GM12878 (cell line): ENCODE measurements around the gene MYLIP. TPM values are rescaled to one million over a fixed set of nuclear protein-coding genes. Genes with fewer than 3 reads are reported as not detected.

Experiments
- ATAC-seq: fragments of 200-7000 bp; cut with Tn5 transposase; 3 replicates; pipeline ENCODE4 v1.9.1; 2020; ENCODE audit warnings: mild to moderate bottlenecking, moderate library complexity
- BruUV-seq: library from RNA; stranded (reverse); fragments of 400-500 nt; replicated peaks from 2 replicates; lab custom pipeline; 2021; lab: Mats Ljungman, UMichigan
- CTCF ChIA-PET: fragments of 300-600 bp; sonication (Branson Sonifier 250); formaldehyde crosslinking; extraction: SDS; loops from one replicate; lab custom pipeline; 2021; ENCODE audit warnings: inconsistent platforms; lab: Yijun Ruan, JAX
- POLR2A ChIA-PET: fragments of 350-600 bp; formaldehyde crosslinking; extraction: SDS; loops from one replicate; lab custom pipeline; 2021; ENCODE audit warnings: inconsistent platforms; lab: Charles Lee
- RAD21 ChIA-PET: fragments of 300-600 bp; sonication (Branson Sonifier 250); formaldehyde crosslinking; loops from one replicate; lab custom pipeline; 2023; ENCODE audit warnings: antibody characterized with exemption; ENCODE audit not compliant: unreplicated experiment; lab: Charles Lee
- SMC1A ChIA-PET: fragments of 300-600 bp; sonication (Branson Sonifier 250); formaldehyde crosslinking; loops from one replicate; lab custom pipeline; 2023; ENCODE audit not compliant: unreplicated experiment, uncharacterized antibody; lab: Charles Lee
- DNase-seq: peaks from one replicate; pipeline ENCODE4 v3.0.0-alpha.2; 2011; ENCODE audit warnings: low read depth, low spot score
- FAIRE-seq: peaks from 3 replicates; lab custom pipeline; 2011; peaks lifted over from hg19 to GRCh38; lab: Jason Lieb, UNC
- H2AFZ ChIP-seq: 2 replicates; pipeline ENCODE4 v1.6.0; 2011; ENCODE audit warnings: low read depth, low read length, control low read depth; ENCODE audit not compliant: control insufficient read depth
- H3K27ac ChIP-seq: 2 replicates; pipeline ENCODE4 v1.5.1; 2011; ENCODE audit warnings: control low read depth; ENCODE audit not compliant: control insufficient read depth, insufficient read depth
- H3K27me3 ChIP-seq, 2 experiments: replicated peaks in 1 of 2; 2 replicates each; pipeline versions ENCODE4 v1.6.0 to v1.6.1; 2011; ENCODE audit warnings: low read length in 1 of 2; ENCODE audit not compliant: control insufficient read depth in 2 of 2, insufficient read depth in 2 of 2
- H3K36me3 ChIP-seq, 2 experiments: 2 replicates each; pipeline ENCODE4 v1.5.1; 2011; ENCODE audit warnings: low read length in 1 of 2; ENCODE audit not compliant: control insufficient read depth in 2 of 2, insufficient read depth in 2 of 2
- H3K4me1 ChIP-seq: 2 replicates; pipeline ENCODE4 v1.6.1; 2011; ENCODE audit warnings: mild to moderate bottlenecking, low read length, moderate library complexity, mixed read lengths; ENCODE audit not compliant: control insufficient read depth, insufficient read depth
- H3K4me2 ChIP-seq: 2 replicates; pipeline ENCODE4 v1.6.0; 2011; ENCODE audit warnings: control low read depth; ENCODE audit not compliant: control insufficient read depth, insufficient read depth
- H3K4me3 ChIP-seq: fragments of 200-600 bp; sonication (generic); 2 replicates; pipeline ENCODE4 v1.5.1; 2016
- H3K79me2 ChIP-seq: 2 replicates; pipeline ENCODE4 v1.6.0; 2011; ENCODE audit warnings: low read length; ENCODE audit not compliant: control insufficient read depth, insufficient read depth
- H3K9ac ChIP-seq: 2 replicates; pipeline ENCODE4 v1.8.0; 2011; ENCODE audit warnings: low read length, control low read depth, mixed read lengths; ENCODE audit not compliant: control insufficient read depth, insufficient read depth
- H3K9me3 ChIP-seq: replicated peaks from 3 replicates; pipeline ENCODE4 v1.5.1; 2011; ENCODE audit warnings: mild to moderate bottlenecking, low read length; ENCODE audit not compliant: control insufficient read depth, insufficient read depth
- H4K20me1 ChIP-seq: 2 replicates; pipeline ENCODE4 v1.6.0; 2011; ENCODE audit not compliant: control insufficient read depth, insufficient read depth
- BRCA1 ChIP-seq: IDR thresholded peaks from 2 replicates; pipeline ENCODE4 v1.6.1; 2011; ENCODE audit warnings: low read depth, low read length, improper control_type of control experiment
- SP1 ChIP-seq: IDR thresholded peaks from one replicate; pipeline ENCODE4 v1.6.1; 2011; ENCODE audit warnings: low read depth, low read length
- TAF1 ChIP-seq: IDR thresholded peaks from 2 replicates; pipeline ENCODE4 v1.6.1; 2011; ENCODE audit warnings: mild to moderate bottlenecking, low read depth, low read length, borderline replicate concordance
- YBX1 ChIP-seq: fragments of 450-650 bp; IDR thresholded peaks from 2 replicates; pipeline ENCODE4 v1.6.1; 2016; ENCODE audit warnings: antibody characterized with exemption
- WGBS: methylation state at CpG from one replicate; pipeline ENCODE4 v1.1.6; 2016; ENCODE audit warnings: low lambda C conversion rate; ENCODE audit not compliant: insufficient replicate concordance, insufficient coverage; ENCODE audit errors: missing lambda C conversion rate; 5-methylcytosine and 5-hydroxymethylcytosine counted together
- in situ Hi-C: fragments of 300-500 bp; cut with MboI; formaldehyde crosslinking; loops from 9 replicates; pipeline ENCODE4 v1.14.3; 2018; ENCODE audit warnings: mixed read lengths
- intact Hi-C: fragments of 100-400 bp; cut with micrococcal nuclease; formaldehyde crosslinking; loops from one replicate; pipeline ENCODE4 v1.14.2; 2022; ENCODE audit not compliant: unreplicated experiment
- polyA plus RNA-seq, 11 experiments: library from polyadenylated mRNA; depleted of rRNA in 4 of 11; unstranded in 6 of 11; stranded (reverse) in 5 of 11; fragments of >200 nt; fragmentation: Nextera tagmentation in 4 of 11; fragmentation: Illumina TruSeq in 1 of 11; extraction: Ambion mirVana in 4 of 11; extraction: Trizol in 1 of 11; gene quantifications; 1 replicate in 1 of 11; 2 replicates in 10 of 11; pipeline versions ENCODE4 v1.2.1 to v1.2.3, GENCODE V29; 2011 to 2016; ENCODE audit warnings: inconsistent platforms in 2 of 11, missing spikeins in 2 of 11, low read depth in 1 of 11
- total RNA-seq, 4 experiments: library from RNA; depleted of rRNA in 3 of 4; stranded (reverse); fragments of >200 nt in 3 of 4; fragmentation: Illumina TruSeq in 1 of 4; extraction: Trizol in 1 of 4; gene quantifications; 2 replicates each; pipeline versions ENCODE4 v1.2.1 to v1.2.3, GENCODE V29; 2013 to 2021
- TF ChIP-seq, protein P1 (sequence below): IDR thresholded peaks from 2 replicates; pipeline ENCODE4 v1.6.1; 2011; ENCODE audit warnings: low read depth, mild to moderate bottlenecking, low read length, moderate library complexity, borderline replicate concordance; ENCODE audit errors: extremely low read depth
- TF ChIP-seq, protein P2 (sequence below): fragments of 450-650 bp; IDR thresholded peaks from 2 replicates; pipeline ENCODE4 v1.6.1; 2017; ENCODE audit warnings: mild to moderate bottlenecking, moderate library complexity
- TF ChIP-seq, protein P3 (sequence below): fragments of 450-650 bp; IDR thresholded peaks from 2 replicates; pipeline ENCODE4 v1.6.1; 2017; ENCODE audit warnings: borderline replicate concordance
- TF ChIP-seq, protein P4 (sequence below): fragments of 450-650 bp; IDR thresholded peaks from 2 replicates; pipeline ENCODE4 v1.6.1; 2017; ENCODE audit warnings: low read depth, mild to moderate bottlenecking, moderate library complexity
- TF ChIP-seq, protein P5 (sequence below): IDR thresholded peaks from 2 replicates; pipeline ENCODE4 v1.6.1; 2012; ENCODE audit warnings: improper control_type of control experiment, low read depth, low read length; ENCODE audit not compliant: insufficient replicate concordance

The MYLIP gene
- total and polyA plus RNA-seq, 10 of the 15 experiments (the other 5 are each of a cell fraction or from before 2014, with no cell fraction given), result 5.3 to 123 (median 12.5) TPM

DNA sequence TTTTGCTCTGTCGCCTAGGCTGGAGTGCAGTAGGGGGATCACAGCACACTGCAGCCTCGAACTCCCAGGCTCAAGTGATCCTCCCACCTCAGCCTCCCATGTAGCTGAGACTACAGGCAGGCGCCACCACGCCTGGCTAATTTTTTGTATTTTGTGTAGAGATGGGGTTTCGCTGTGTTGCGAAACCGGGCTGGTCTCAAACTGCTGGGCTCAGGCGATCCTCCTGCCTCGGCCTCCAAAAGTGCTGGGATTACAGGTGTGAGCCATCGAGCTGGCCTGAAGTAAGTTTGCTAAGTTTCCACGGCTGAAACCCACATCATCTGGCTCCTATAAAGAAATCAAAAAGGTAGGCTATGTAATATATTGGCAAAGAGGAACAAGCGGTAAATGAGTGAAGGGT, 1.4 kb upstream of the MYLIP start:
- Histone ChIP-seq H3K4me3 (no peak overlapping the region), H3K36me3 (no peaks in the 10 kb centered on the region), H3K4me2 (no peak overlapping the region), H2AFZ (no peak overlapping the region), H3K4me1 (peaks cover 6% of the 10 kb centered on the region), H4K20me1 (peaks cover 5% of the 10 kb centered on the region; the same call in 1 of the 2 replicates), H3K9me3 (no peaks in the 10 kb centered on the region), H3K9ac (no peak overlapping the region), H3K27me3 (no peaks in the 10 kb centered on the region), H3K79me2 (peaks cover 35% of the 10 kb centered on the region), H3K27ac (no peak overlapping the region)
- WGBS, result 88% methylated on average over 12 of the region's 12 CpGs
- RAD21 ChIA-PET, result interaction anchor here (0.6 to 8.7 kb wide), 17 partner anchors 12 to 495 kb away, joined by 3 to 220 read pairs (median 7); no protein-coding TSS in a partner anchor
- DNase-seq (no peak), FAIRE-seq (no peak), ATAC-seq (no peak)
- in situ Hi-C loops (loop anchor here (5.0 kb wide), 1 partner anchor 435 kb away; no protein-coding TSS in a partner anchor), intact Hi-C loops (loop anchor here (5.0 kb wide), 1 partner anchor 85 kb away; no protein-coding TSS in a partner anchor)
- no TSS peak for BruUV-seq
- SMC1A ChIA-PET, result interaction anchor here (0.7 to 8.7 kb wide), 27 partner anchors 11 to 450 kb away, joined by 3 to 184 read pairs (median 3); no protein-coding TSS in a partner anchor
- POLR2A ChIA-PET, result interaction anchor here (0.7 to 5.6 kb wide), 8 partner anchors 42 to 435 kb away, joined by 3 to 53 read pairs (median 3); no protein-coding TSS in a partner anchor
- CTCF ChIA-PET, result interaction anchor here (0.7 to 11.2 kb wide), 18 partner anchors 23 to 432 kb away, joined by 3 to 131 read pairs (median 8); no protein-coding TSS in a partner anchor
- TF ChIP-seq, protein P1, sequence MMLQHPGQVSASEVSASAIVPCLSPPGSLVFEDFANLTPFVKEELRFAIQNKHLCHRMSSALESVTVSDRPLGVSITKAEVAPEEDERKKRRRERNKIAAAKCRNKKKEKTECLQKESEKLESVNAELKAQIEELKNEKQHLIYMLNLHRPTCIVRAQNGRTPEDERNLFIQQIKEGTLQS, result no peak
- TF ChIP-seq, protein P2, sequence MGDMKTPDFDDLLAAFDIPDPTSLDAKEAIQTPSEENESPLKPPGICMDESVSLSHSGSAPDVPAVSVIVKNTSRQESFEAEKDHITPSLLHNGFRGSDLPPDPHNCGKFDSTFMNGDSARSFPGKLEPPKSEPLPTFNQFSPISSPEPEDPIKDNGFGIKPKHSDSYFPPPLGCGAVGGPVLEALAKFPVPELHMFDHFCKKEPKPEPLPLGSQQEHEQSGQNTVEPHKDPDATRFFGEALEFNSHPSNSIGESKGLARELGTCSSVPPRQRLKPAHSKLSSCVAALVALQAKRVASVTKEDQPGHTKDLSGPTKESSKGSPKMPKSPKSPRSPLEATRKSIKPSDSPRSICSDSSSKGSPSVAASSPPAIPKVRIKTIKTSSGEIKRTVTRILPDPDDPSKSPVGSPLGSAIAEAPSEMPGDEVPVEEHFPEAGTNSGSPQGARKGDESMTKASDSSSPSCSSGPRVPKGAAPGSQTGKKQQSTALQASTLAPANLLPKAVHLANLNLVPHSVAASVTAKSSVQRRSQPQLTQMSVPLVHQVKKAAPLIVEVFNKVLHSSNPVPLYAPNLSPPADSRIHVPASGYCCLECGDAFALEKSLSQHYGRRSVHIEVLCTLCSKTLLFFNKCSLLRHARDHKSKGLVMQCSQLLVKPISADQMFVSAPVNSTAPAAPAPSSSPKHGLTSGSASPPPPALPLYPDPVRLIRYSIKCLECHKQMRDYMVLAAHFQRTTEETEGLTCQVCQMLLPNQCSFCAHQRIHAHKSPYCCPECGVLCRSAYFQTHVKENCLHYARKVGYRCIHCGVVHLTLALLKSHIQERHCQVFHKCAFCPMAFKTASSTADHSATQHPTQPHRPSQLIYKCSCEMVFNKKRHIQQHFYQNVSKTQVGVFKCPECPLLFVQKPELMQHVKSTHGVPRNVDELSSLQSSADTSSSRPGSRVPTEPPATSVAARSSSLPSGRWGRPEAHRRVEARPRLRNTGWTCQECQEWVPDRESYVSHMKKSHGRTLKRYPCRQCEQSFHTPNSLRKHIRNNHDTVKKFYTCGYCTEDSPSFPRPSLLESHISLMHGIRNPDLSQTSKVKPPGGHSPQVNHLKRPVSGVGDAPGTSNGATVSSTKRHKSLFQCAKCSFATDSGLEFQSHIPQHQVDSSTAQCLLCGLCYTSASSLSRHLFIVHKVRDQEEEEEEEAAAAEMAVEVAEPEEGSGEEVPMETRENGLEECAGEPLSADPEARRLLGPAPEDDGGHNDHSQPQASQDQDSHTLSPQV, result no peak
- TF ChIP-seq, protein P3, sequence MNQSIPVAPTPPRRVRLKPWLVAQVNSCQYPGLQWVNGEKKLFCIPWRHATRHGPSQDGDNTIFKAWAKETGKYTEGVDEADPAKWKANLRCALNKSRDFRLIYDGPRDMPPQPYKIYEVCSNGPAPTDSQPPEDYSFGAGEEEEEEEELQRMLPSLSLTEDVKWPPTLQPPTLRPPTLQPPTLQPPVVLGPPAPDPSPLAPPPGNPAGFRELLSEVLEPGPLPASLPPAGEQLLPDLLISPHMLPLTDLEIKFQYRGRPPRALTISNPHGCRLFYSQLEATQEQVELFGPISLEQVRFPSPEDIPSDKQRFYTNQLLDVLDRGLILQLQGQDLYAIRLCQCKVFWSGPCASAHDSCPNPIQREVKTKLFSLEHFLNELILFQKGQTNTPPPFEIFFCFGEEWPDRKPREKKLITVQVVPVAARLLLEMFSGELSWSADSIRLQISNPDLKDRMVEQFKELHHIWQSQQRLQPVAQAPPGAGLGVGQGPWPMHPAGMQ, result no peak
- TF ChIP-seq, protein P4, sequence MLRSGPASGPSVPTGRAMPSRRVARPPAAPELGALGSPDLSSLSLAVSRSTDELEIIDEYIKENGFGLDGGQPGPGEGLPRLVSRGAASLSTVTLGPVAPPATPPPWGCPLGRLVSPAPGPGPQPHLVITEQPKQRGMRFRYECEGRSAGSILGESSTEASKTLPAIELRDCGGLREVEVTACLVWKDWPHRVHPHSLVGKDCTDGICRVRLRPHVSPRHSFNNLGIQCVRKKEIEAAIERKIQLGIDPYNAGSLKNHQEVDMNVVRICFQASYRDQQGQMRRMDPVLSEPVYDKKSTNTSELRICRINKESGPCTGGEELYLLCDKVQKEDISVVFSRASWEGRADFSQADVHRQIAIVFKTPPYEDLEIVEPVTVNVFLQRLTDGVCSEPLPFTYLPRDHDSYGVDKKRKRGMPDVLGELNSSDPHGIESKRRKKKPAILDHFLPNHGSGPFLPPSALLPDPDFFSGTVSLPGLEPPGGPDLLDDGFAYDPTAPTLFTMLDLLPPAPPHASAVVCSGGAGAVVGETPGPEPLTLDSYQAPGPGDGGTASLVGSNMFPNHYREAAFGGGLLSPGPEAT, result no peak
- no peak for TF ChIP-seq BRCA1
- no peak for TF ChIP-seq SP1
- TF ChIP-seq TAF1, result no peak
- TF ChIP-seq, protein P5, sequence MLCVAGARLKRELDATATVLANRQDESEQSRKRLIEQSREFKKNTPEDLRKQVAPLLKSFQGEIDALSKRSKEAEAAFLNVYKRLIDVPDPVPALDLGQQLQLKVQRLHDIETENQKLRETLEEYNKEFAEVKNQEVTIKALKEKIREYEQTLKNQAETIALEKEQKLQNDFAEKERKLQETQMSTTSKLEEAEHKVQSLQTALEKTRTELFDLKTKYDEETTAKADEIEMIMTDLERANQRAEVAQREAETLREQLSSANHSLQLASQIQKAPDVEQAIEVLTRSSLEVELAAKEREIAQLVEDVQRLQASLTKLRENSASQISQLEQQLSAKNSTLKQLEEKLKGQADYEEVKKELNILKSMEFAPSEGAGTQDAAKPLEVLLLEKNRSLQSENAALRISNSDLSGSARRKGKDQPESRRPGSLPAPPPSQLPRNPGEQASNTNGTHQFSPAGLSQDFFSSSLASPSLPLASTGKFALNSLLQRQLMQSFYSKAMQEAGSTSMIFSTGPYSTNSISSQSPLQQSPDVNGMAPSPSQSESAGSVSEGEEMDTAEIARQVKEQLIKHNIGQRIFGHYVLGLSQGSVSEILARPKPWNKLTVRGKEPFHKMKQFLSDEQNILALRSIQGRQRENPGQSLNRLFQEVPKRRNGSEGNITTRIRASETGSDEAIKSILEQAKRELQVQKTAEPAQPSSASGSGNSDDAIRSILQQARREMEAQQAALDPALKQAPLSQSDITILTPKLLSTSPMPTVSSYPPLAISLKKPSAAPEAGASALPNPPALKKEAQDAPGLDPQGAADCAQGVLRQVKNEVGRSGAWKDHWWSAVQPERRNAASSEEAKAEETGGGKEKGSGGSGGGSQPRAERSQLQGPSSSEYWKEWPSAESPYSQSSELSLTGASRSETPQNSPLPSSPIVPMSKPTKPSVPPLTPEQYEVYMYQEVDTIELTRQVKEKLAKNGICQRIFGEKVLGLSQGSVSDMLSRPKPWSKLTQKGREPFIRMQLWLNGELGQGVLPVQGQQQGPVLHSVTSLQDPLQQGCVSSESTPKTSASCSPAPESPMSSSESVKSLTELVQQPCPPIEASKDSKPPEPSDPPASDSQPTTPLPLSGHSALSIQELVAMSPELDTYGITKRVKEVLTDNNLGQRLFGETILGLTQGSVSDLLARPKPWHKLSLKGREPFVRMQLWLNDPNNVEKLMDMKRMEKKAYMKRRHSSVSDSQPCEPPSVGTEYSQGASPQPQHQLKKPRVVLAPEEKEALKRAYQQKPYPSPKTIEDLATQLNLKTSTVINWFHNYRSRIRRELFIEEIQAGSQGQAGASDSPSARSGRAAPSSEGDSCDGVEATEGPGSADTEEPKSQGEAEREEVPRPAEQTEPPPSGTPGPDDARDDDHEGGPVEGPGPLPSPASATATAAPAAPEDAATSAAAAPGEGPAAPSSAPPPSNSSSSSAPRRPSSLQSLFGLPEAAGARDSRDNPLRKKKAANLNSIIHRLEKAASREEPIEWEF, result no peak
- TF ChIP-seq YBX1, result no peak
